ENCODE results near the gene HEG1.

Gene HEG1

DNA sequence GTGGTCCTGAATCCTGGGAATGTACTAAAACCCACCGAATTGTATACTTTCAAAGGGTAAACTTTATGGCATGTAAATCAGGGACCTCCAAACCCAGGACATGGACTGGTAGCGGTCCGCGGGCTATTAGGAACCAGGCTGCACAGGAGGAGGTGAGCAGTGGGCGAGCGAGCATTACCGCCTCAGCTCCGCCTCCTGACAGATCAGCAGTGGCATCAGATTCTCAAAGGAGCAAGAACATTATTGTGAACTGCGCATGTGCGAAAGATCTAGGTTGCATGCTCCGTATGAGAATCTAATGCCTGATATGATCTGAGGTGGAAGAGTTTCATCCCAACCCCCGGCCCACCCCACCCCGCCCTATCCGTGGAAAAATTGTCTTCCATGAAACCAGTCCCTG, 22.2 kb downstream of the HEG1 start:
- Histone ChIP-seq H3K9me3 (ENCODE audit: insufficient read depth, low read depth, low read length) (no peaks in the 10 kb centered on the region), H4K12ac (ENCODE audit: low read depth, low read length) (no peak overlapping the region), H2AK5ac (ENCODE audit: low read length) (no peak overlapping the region), H2BK5ac (ENCODE audit: low read depth, low read length, poor library complexity) (no peak overlapping the region), H3K4ac (ENCODE audit: low read depth, low read length) (no peak overlapping the region), H3K9ac (ENCODE audit: low read length) (no peak overlapping the region), H2BK12ac (ENCODE audit: low read length) (no peak overlapping the region), H3K36me3 (ENCODE audit: control insufficient read depth in 1 of 2, insufficient read depth in 2 of 2, low read length in 2 of 2) (peaks cover 6% of the 10 kb centered on the region in 2 experiments), H3K14ac (ENCODE audit: low read length) (no peak overlapping the region), H3K18ac (ENCODE audit: low read length) (peak overlapping the region; percentile 41), H2BK120ac (ENCODE audit: insufficient read depth, low read length, poor library complexity) (no peak overlapping the region), H3K4me3 (ENCODE audit: low read depth, low read length) (no peak overlapping the region), H3K23ac (ENCODE audit: low read length) (no peak overlapping the region), H4K8ac (ENCODE audit: low read depth, low read length) (no peak overlapping the region), H3K27me3 (ENCODE audit: insufficient read depth, low read length) (no peaks in the 10 kb centered on the region), H3K79me1 (ENCODE audit: low read length) (peaks cover 1% of the 10 kb centered on the region), H2AFZ (ENCODE audit: insufficient read depth, low read length, poor library complexity) (no peak overlapping the region), H3K4me1 (ENCODE audit: control insufficient read depth in 1 of 2, insufficient read depth in 2 of 2, low read length in 2 of 2) (peaks cover 3 to 15% of the 10 kb centered on the region in 2 experiments), H4K91ac (ENCODE audit: low read depth, low read length) (no peak overlapping the region), H3K27ac (ENCODE audit: low read depth, low read length) (no peak overlapping the region), H3K79me2 (ENCODE audit: control insufficient read depth, insufficient read depth, low read length, poor library complexity) (peaks cover 3% of the 10 kb centered on the region), H3K4me2 (ENCODE audit: low read length) (no peak overlapping the region)
- no CpG with 5 or more reads among the region's 14 CpGs for WGBS (ENCODE audit: extremely low coverage, insufficient coverage, insufficient read length)
- DNase-seq = peak in 1 of 2 donors; percentile 71

DNA sequence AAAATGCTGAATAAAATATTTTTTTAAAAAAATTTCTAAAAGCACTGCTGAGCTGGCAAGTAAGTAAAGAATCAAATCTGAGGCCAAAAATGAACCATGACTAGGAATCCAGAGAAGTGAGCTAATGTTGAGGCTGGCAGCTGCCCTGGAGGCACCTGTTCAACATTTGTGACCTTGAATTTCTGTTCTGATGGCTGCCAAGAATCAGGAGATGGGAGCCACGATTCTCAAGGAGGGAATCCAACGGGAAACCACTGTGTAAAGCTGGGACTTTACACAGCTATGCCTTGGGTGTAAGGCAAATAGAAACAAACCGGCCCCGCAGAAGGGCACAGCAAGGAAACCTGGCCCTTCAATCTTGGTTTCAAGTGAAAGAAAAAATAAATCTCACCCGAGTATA, 22.7 kb downstream of the HEG1 start:
- Histone ChIP-seq H4K12ac (ENCODE audit: low read depth, low read length) (no peak overlapping the region), H2BK12ac (ENCODE audit: low read length) (peak overlapping the region; percentile 28), H3K27me3 (ENCODE audit: insufficient read depth, low read length) (no peaks in the 10 kb centered on the region), H3K27ac (ENCODE audit: low read depth, low read length) (no peak overlapping the region), H3K36me3 (ENCODE audit: control insufficient read depth in 1 of 2, insufficient read depth in 2 of 2, low read length in 2 of 2) (peaks cover 8 to 10% of the 10 kb centered on the region in 2 experiments), H3K4me3 (ENCODE audit: low read depth, low read length) (no peak overlapping the region), H2BK120ac (ENCODE audit: insufficient read depth, low read length, poor library complexity) (no peak overlapping the region), H3K9me3 (ENCODE audit: insufficient read depth, low read depth, low read length) (no peaks in the 10 kb centered on the region), H3K14ac (ENCODE audit: low read length) (no peak overlapping the region), H4K8ac (ENCODE audit: low read depth, low read length) (no peak overlapping the region), H3K79me1 (ENCODE audit: low read length) (no peaks in the 10 kb centered on the region), H2AFZ (ENCODE audit: insufficient read depth, low read length, poor library complexity) (no peak overlapping the region), H4K91ac (ENCODE audit: low read depth, low read length) (peak overlapping the region; percentile 31), H3K9ac (ENCODE audit: low read length) (no peak overlapping the region), H3K18ac (ENCODE audit: low read length) (no peak overlapping the region), H3K4me1 (ENCODE audit: control insufficient read depth in 1 of 2, insufficient read depth in 2 of 2, low read length in 2 of 2) (peaks cover 3 to 15% of the 10 kb centered on the region in 2 experiments), H3K4ac (ENCODE audit: low read depth, low read length) (no peak overlapping the region), H3K79me2 (ENCODE audit: control insufficient read depth, insufficient read depth, low read length, poor library complexity) (peaks cover under 1% of the 10 kb centered on the region), H2BK5ac (ENCODE audit: low read depth, low read length, poor library complexity) (no peak overlapping the region), H3K4me2 (ENCODE audit: low read length) (no peak overlapping the region), H3K23ac (ENCODE audit: low read length) (no peak overlapping the region), H2AK5ac (ENCODE audit: low read length) (no peak overlapping the region)
- no peak for DNase-seq
- no CpG with 5 or more reads among the region's 5 CpGs for WGBS (ENCODE audit: extremely low coverage, insufficient coverage, insufficient read length)

DNA sequence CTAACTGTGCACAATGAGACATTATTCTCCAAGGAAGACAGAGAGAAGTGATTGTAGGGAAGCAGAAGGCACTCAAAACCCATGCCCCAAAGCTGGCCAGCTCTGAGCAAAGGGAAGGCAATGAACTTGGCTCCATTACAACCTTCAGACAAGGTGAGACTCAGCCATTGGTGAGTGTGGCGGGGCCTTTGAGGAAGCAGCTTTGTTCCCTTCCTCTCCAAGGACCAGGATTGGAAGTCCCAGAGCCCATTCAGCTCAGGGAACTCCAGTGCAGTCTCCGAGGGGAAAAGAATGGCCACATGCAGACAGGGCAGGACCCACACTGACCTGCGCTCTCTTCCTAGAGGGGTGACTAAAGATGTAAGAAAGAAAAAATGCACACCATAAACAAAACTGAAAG, 23.1 kb downstream of the HEG1 start:
- no CpG with 5 or more reads among the region's 3 CpGs for WGBS (ENCODE audit: extremely low coverage, insufficient coverage, insufficient read length)
- no peak for DNase-seq
- H2BK12ac ChIP-seq (ENCODE audit: low read length) = no peak overlapping the region

DNA sequence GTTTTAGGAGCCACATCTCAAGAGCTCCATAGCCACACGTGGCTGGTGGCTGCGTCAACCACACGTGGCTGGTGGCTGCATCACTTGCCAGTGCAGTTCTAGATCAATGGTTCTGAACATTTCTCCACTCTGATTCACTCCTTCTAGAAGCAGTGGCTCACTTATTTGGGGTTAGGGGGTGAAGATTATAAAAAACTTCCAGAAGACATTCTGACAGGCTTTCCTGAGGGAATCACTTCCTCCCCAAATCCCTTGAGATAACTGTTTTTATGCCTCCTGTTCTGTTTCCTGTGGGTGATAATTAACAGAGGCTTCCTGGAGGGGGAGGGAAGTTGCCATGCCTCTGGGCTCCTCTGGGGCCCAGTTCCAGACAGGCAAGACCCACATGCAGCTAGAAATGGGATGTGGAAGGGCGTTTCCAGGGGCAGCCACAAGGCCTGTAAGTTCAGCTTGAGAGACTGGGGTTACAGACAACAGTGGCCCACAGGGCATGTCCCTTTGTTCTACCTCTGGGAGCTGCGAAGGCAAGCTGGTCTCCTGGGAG, 23.6 kb downstream of the HEG1 start:
- Histone ChIP-seq H3K4me2 (ENCODE audit: low read length) (no peak overlapping the region), H2BK5ac (ENCODE audit: low read depth, low read length, poor library complexity) (no peak overlapping the region), H3K36me3 (ENCODE audit: control insufficient read depth in 1 of 2, insufficient read depth in 2 of 2, low read length in 2 of 2) (peaks cover 9 to 17% of the 10 kb centered on the region in 2 experiments), H3K14ac (ENCODE audit: low read length) (no peak overlapping the region), H4K8ac (ENCODE audit: low read depth, low read length) (no peak overlapping the region), H3K79me2 (ENCODE audit: control insufficient read depth, insufficient read depth, low read length, poor library complexity) (no peaks in the 10 kb centered on the region), H2BK120ac (ENCODE audit: insufficient read depth, low read length, poor library complexity) (no peak overlapping the region), H2AK5ac (ENCODE audit: low read length) (no peak overlapping the region), H4K91ac (ENCODE audit: low read depth, low read length) (no peak overlapping the region), H3K27me3 (ENCODE audit: insufficient read depth, low read length) (no peaks in the 10 kb centered on the region), H3K9ac (ENCODE audit: low read length) (no peak overlapping the region), H2BK12ac (ENCODE audit: low read length) (no peak overlapping the region), H3K4me1 (ENCODE audit: control insufficient read depth in 1 of 2, insufficient read depth in 2 of 2, low read length in 2 of 2) (peaks cover 3 to 9% of the 10 kb centered on the region in 2 experiments), H3K23ac (ENCODE audit: low read length) (no peak overlapping the region), H3K9me3 (ENCODE audit: insufficient read depth, low read depth, low read length) (no peaks in the 10 kb centered on the region), H3K4ac (ENCODE audit: low read depth, low read length) (no peak overlapping the region), H3K79me1 (ENCODE audit: low read length) (no peaks in the 10 kb centered on the region), H2AFZ (ENCODE audit: insufficient read depth, low read length, poor library complexity) (no peak overlapping the region), H3K4me3 (ENCODE audit: low read depth, low read length) (no peak overlapping the region), H4K12ac (ENCODE audit: low read depth, low read length) (no peak overlapping the region), H3K27ac (ENCODE audit: low read depth, low read length) (peak overlapping the region; percentile 39), H3K18ac (ENCODE audit: low read length) (no peak overlapping the region)
- no CpG with 5 or more reads among the region's 5 CpGs for WGBS (ENCODE audit: extremely low coverage, insufficient coverage, insufficient read length)
- peak in 1 of 2 donors; percentile 14 for DNase-seq

More for the DNA sequence above, 23.1 kb downstream of the HEG1 start:
- Histone ChIP-seq H3K14ac (ENCODE audit: low read length) (no peak overlapping the region), H2AK5ac (ENCODE audit: low read length) (no peak overlapping the region), H3K9ac (ENCODE audit: low read length) (no peak overlapping the region), H3K4ac (ENCODE audit: low read depth, low read length) (no peak overlapping the region), H3K27me3 (ENCODE audit: insufficient read depth, low read length) (no peaks in the 10 kb centered on the region), H3K4me3 (ENCODE audit: low read depth, low read length) (no peak overlapping the region), H4K12ac (ENCODE audit: low read depth, low read length) (no peak overlapping the region), H3K9me3 (ENCODE audit: insufficient read depth, low read depth, low read length) (no peaks in the 10 kb centered on the region), H3K79me2 (ENCODE audit: control insufficient read depth, insufficient read depth, low read length, poor library complexity) (no peaks in the 10 kb centered on the region), H2BK120ac (ENCODE audit: insufficient read depth, low read length, poor library complexity) (no peak overlapping the region), H3K4me2 (ENCODE audit: low read length) (no peak overlapping the region), H3K27ac (ENCODE audit: low read depth, low read length) (peak overlapping the region; percentile 39), H3K36me3 (ENCODE audit: control insufficient read depth in 1 of 2, insufficient read depth in 2 of 2, low read length in 2 of 2) (peaks cover 8 to 15% of the 10 kb centered on the region in 2 experiments), H3K4me1 (ENCODE audit: control insufficient read depth in 1 of 2, insufficient read depth in 2 of 2, low read length in 2 of 2) (peaks cover 3 to 12% of the 10 kb centered on the region in 2 experiments), H2BK5ac (ENCODE audit: low read depth, low read length, poor library complexity) (no peak overlapping the region), H3K23ac (ENCODE audit: low read length) (no peak overlapping the region), H4K91ac (ENCODE audit: low read depth, low read length) (no peak overlapping the region), H2AFZ (ENCODE audit: insufficient read depth, low read length, poor library complexity) (no peak overlapping the region), H3K79me1 (ENCODE audit: low read length) (no peaks in the 10 kb centered on the region), H3K18ac (ENCODE audit: low read length) (no peak overlapping the region), H4K8ac (ENCODE audit: low read depth, low read length) (no peak overlapping the region)

All from trophoblast cell (in vitro differentiated cells and primary cell).